Breast epithelium (tissue), 4 donors: ENCODE results near the gene CISTR. TPM values are rescaled to one million over a fixed set of nuclear protein-coding genes. Genes with fewer than 3 reads are reported as not detected.
"Not testable (repeated sequence)": the region's sequence is repeated elsewhere in the genome, so short reads cannot be mapped to it uniquely, and the experiment has no call there.

ENCODE experiments used
- DNase-seq, 2 donors: peaks; one replicate each; pipeline ENCODE4 v3.0.0-alpha.2; 2019; ENCODE audit warnings: low spot score in 2 of 2
- H3K27ac ChIP-seq, 2 donors: fragments of 200-600 bp; sonication (generic) in 1 of 2; one replicate each; pipeline ENCODE4 v1.5.1; 2016 to 2019; ENCODE audit warnings: mild to moderate bottlenecking in 1 of 2
- H3K27me3 ChIP-seq, 2 donors: fragments of 200-600 bp; sonication (generic) in 1 of 2; one replicate each; pipeline versions ENCODE4 v1.5.1 to v1.6.0; 2017 to 2019; ENCODE audit warnings: control low read depth in 1 of 2, mild to moderate bottlenecking in 1 of 2
- H3K36me3 ChIP-seq: fragments of 200-600 bp; one replicate; pipeline ENCODE4 v1.5.1; 2019
- H3K4me1 ChIP-seq, 2 donors: fragments of 200-600 bp; sonication (generic); one replicate each; pipeline ENCODE4 v1.5.1; 2016 to 2019; ENCODE audit warnings: control low read depth in 1 of 2
- H3K4me3 ChIP-seq, 3 donors: fragments of 200-600 bp; sonication (generic); 1 replicate in 2 of 3; 2 replicates in 1 of 3; pipeline ENCODE4 v1.5.1; 2016 to 2019; ENCODE audit warnings: mild to moderate bottlenecking in 3 of 3, moderate library complexity in 2 of 3
- H3K9me3 ChIP-seq, 2 donors: fragments of 200-600 bp; sonication (generic) in 1 of 2; one replicate each; pipeline ENCODE4 v1.5.1; 2016 to 2019; ENCODE audit warnings: control low read depth in 1 of 2
- CTCF ChIP-seq, 3 donors: fragments of 450-650 bp; IDR thresholded peaks; one replicate each; pipeline ENCODE4 v1.5.1; 2016 to 2017; ENCODE audit warnings: antibody characterized with exemption in 3 of 3, mild to moderate bottlenecking in 3 of 3, moderate library complexity in 3 of 3
- POLR2A ChIP-seq: fragments of 450-650 bp; IDR thresholded peaks from one replicate; pipeline ENCODE4 v1.6.1; 2016; ENCODE audit warnings: antibody characterized with exemption, mild to moderate bottlenecking, moderate library complexity
- POLR2AphosphoS5 ChIP-seq, 3 donors: sonication (generic); formaldehyde crosslinking; IDR thresholded peaks; one replicate each; pipeline ENCODE4 v1.6.1; 2017; ENCODE audit warnings: antibody characterized with exemption in 3 of 3
- intact Hi-C: fragments of 100-400 bp; cut with DNase I; formaldehyde crosslinking; loops from one replicate; pipeline ENCODE4 v1.15.1; 2023; ENCODE audit warnings: low total_unique reads
- total RNA-seq, 3 donors: library from RNA; depleted of rRNA; stranded (reverse); fragments of >200 nt; gene quantifications; one replicate each; pipeline ENCODE4 v1.1.0, GENCODE V29; 2016

CISTR gene
- total RNA-seq, 3 donors from 2014 or later = not detected

GRCh38 chr12:53765891-53766290 is 14.1 kb upstream of the CISTR start:
- no peaks in the 10 kb centered on the region for H3K9me3 ChIP-seq
- H3K27me3 ChIP-seq = peaks cover 0 to 3% of the 10 kb centered on the region in 2 donors
- no peaks in the 10 kb centered on the region for H3K4me1 ChIP-seq
- no peak overlapping the region for H3K4me3 ChIP-seq
- H3K36me3 ChIP-seq = no peaks in the 10 kb centered on the region
- no peak for TF ChIP-seq CTCF (IDR thresholded peaks at IDR 0.05)
- TF ChIP-seq POLR2AphosphoS5 (IDR thresholded peaks at IDR 0.05) = no peak
- no peak for TF ChIP-seq POLR2A
- H3K27ac ChIP-seq = no peak overlapping the region
- intact Hi-C loops = no loop called here
- no peak for DNase-seq

- no peak overlapping the region for H3K4me3 ChIP-seq
- DNase-seq = no peak
- H3K4me1 ChIP-seq = no peaks in the 10 kb centered on the region
- H3K27ac ChIP-seq = no peak overlapping the region
- peaks cover 0 to 5% of the 10 kb centered on the region in 2 donors for H3K27me3 ChIP-seq
- no peaks in the 10 kb centered on the region for H3K9me3 ChIP-seq
- H3K36me3 ChIP-seq = no peaks in the 10 kb centered on the region
- TF ChIP-seq POLR2A = no peak
- no peak for TF ChIP-seq POLR2AphosphoS5 (IDR thresholded peaks at IDR 0.05)
- TF ChIP-seq CTCF (IDR thresholded peaks at IDR 0.05) = no peak
- intact Hi-C loops = no loop called here
These were observed 12.8 kb upstream of the CISTR start for GRCh38 chr12:53764615-53765014.

GRCh38 chr12:53762793-53763192 is 11.0 kb upstream of the CISTR start:
- H3K9me3 ChIP-seq, H3K4me3 ChIP-seq, DNase-seq, H3K27ac ChIP-seq, H3K36me3 ChIP-seq, H3K4me1 ChIP-seq, intact Hi-C loops: not testable (repeated sequence)
- H3K27me3 ChIP-seq = peaks cover 0 to 16% of the 10 kb centered on the region in 2 donors

GRCh38 chr12:53761306-53761705 is 9.5 kb upstream of the CISTR start:
- TF ChIP-seq CTCF (IDR thresholded peaks at IDR 0.05) = no peak
- TF ChIP-seq POLR2AphosphoS5 (IDR thresholded peaks at IDR 0.05) = no peak
- TF ChIP-seq POLR2A = no peak
- no peak for DNase-seq
- no peaks in the 10 kb centered on the region for H3K9me3 ChIP-seq
- no peak overlapping the region for H3K27ac ChIP-seq
- peaks cover 0 to 16% of the 10 kb centered on the region in 2 donors for H3K27me3 ChIP-seq
- intact Hi-C loops = no loop called here
- H3K4me3 ChIP-seq = no peak overlapping the region
- H3K36me3 ChIP-seq = no peaks in the 10 kb centered on the region
- H3K4me1 ChIP-seq = peaks cover 0 to 6% of the 10 kb centered on the region in 2 donors

GRCh38 chr12:53759261-53759660 is 7.5 kb upstream of the CISTR start:
- intact Hi-C loops = no loop called here

More at GRCh38 chr12:53759261-53759660, 7.5 kb upstream of the CISTR start:
- Histone ChIP-seq H3K36me3 (no peaks in the 10 kb centered on the region), H3K9me3 (no peaks in the 10 kb centered on the region), H3K4me3 (no peak overlapping the region), H3K27ac (no peak overlapping the region), H3K4me1 (peaks cover 0 to 6% of the 10 kb centered on the region in 2 donors), H3K27me3 (peaks cover 0 to 16% of the 10 kb centered on the region in 2 donors)
- DNase-seq = no peak
- no peak for TF ChIP-seq POLR2A
- no peak for TF ChIP-seq CTCF (IDR thresholded peaks at IDR 0.05)
- no peak for TF ChIP-seq POLR2AphosphoS5 (IDR thresholded peaks at IDR 0.05)
